ENCODE data around the gene RGSL1. TPM values are rescaled to one million over a fixed set of nuclear protein-coding genes. Genes with fewer than 3 reads are reported as not detected.

Gene RGSL1
- total RNA-seq, 1 donor from 2014 or later, result not detected

DNA sequence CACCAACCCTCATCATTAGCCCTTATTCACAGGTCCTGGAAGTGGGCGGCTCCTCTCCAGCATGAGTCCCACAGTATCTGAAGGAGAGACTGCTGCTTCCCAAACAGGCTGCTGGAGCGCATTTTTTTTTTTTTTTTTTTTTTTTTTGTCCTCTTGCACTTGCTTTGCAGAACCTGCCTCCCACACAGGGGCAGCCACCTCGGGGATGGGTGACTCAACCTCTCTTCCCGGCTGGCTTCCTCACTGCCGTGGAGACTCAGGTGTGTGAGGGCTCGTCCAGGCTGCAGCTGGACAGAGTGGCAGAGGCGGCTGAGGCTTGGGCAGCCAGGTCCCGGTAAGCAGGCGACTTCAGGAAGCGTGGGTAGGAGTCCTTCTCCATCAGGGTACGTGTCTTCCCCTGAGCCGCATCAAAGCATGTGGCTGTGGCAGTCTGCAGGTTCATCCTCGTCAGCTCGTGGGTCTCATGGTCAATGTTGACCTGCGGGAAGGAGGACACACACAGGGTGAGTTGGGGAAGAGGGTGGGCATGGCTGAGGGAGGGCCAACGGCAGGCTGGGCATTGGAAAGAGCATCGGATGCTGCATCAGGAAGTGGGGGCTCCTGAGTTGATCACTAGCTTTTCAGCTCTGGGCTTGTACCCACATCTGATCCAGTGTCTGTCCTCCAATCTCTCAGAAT lies 150.2 kb downstream of the RGSL1 start:
- no peak for DNase-seq
- Histone ChIP-seq H3K36me3 (no peaks in the 10 kb centered on the region), H3K4me1 (peaks cover 68% of the 10 kb centered on the region), H3K27me3 (ENCODE audit: low read depth) (no peaks in the 10 kb centered on the region), H3K4me3 (peak overlapping the region; percentile 73), H3K27ac (replicated peaks) (peak overlapping the region; percentile 30), H3K9me3 (replicated peaks) (no peaks in the 10 kb centered on the region)
- intact Hi-C loops (cut with micrococcal nuclease), result loop anchor here (2.0 kb wide), 1 partner anchor 185 kb away; no protein-coding TSS in a partner anchor
- TF ChIP-seq, protein P1, sequence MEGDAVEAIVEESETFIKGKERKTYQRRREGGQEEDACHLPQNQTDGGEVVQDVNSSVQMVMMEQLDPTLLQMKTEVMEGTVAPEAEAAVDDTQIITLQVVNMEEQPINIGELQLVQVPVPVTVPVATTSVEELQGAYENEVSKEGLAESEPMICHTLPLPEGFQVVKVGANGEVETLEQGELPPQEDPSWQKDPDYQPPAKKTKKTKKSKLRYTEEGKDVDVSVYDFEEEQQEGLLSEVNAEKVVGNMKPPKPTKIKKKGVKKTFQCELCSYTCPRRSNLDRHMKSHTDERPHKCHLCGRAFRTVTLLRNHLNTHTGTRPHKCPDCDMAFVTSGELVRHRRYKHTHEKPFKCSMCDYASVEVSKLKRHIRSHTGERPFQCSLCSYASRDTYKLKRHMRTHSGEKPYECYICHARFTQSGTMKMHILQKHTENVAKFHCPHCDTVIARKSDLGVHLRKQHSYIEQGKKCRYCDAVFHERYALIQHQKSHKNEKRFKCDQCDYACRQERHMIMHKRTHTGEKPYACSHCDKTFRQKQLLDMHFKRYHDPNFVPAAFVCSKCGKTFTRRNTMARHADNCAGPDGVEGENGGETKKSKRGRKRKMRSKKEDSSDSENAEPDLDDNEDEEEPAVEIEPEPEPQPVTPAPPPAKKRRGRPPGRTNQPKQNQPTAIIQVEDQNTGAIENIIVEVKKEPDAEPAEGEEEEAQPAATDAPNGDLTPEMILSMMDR (IDR thresholded peaks at IDR 0.05; ENCODE audit: borderline replicate concordance), result no peak

DNA sequence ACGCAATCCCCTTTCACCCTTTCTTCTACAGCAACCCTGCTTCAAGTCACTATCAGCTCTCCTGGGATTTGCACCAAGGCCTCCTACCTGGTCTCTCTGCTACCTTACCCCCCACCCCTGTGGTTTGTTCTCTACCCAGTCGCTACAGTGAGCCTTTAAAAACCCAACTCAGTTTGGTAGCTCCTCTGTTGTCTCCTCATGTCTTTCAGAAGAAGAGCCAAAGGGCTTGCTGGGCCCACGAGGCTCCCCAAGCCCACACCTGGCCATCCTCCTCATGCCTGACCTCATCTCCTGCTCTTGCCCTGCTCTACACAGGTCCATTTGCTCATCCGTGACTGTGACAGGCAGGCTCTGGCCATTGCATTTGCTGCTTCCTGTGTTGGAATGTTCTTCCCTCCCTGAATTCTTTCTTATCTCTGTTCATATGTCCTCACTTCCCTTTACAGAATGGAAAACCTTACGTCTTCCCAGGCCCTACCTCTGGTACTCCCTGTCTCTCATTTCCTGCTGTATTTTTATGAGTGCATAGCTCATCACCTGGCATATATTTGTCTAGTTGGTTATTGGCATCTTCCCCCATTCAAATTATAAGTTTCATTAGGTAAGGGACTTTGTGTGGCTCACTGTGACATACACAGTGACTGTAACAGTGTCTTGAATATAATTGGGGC lies 150.9 kb downstream of the RGSL1 start:
- intact Hi-C loops (cut with micrococcal nuclease), result loop anchor here (2.0 kb wide), 1 partner anchor 184 kb away; no protein-coding TSS in a partner anchor
- DNase-seq, result no peak
- H3K4me3 ChIP-seq, result peak overlapping the region; percentile 73
- H3K9me3 ChIP-seq (replicated peaks), result no peaks in the 10 kb centered on the region
- H3K4me1 ChIP-seq, result peaks cover 65% of the 10 kb centered on the region
- H3K27me3 ChIP-seq (ENCODE audit: low read depth), result no peaks in the 10 kb centered on the region
- peak overlapping the region; percentile 30 for H3K27ac ChIP-seq (replicated peaks)
- TF ChIP-seq, protein P1 (IDR thresholded peaks at IDR 0.05; ENCODE audit: borderline replicate concordance), result no peak
- H3K36me3 ChIP-seq, result no peaks in the 10 kb centered on the region

DNA sequence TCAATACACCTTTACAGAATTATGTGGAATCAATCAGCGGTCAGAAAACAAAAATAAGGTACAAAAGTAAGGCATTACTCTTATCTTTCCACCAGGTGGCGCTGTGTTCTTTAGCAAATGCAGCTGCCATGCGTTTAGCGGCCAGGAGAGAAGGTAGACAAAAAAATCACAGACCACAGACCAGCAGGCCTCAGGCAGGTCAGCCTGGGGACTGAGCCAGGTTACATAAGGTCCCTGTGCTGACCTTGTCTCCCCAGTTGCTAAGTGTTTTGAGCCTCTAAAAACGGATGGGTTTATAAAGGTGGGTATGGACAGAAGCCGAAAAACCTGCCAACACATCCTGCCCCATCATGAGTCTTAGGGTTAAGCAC lies 151.5 kb downstream of the RGSL1 start:
- TF ChIP-seq, protein P1 (IDR thresholded peaks at IDR 0.05; ENCODE audit: borderline replicate concordance), result peak; percentile 83
- DNase-seq, result peak; percentile 45
- no peaks in the 10 kb centered on the region for H3K27me3 ChIP-seq (ENCODE audit: low read depth)
- H3K9me3 ChIP-seq (replicated peaks), result no peaks in the 10 kb centered on the region
- H3K4me1 ChIP-seq, result peaks cover 63% of the 10 kb centered on the region
- H3K27ac ChIP-seq (replicated peaks), result peak overlapping the region; percentile 69
- H3K36me3 ChIP-seq, result no peaks in the 10 kb centered on the region
- H3K4me3 ChIP-seq, result peak overlapping the region; percentile 73
- intact Hi-C loops (cut with micrococcal nuclease), result loop anchor here (2.0 kb wide), 1 partner anchor 183 kb away; no protein-coding TSS in a partner anchor

GRCh38 chr1:182601913-182602312 lies 152.0 kb downstream of the RGSL1 start:
- Histone ChIP-seq H3K27ac (replicated peaks) (peak overlapping the region; percentile 69), H3K36me3 (no peaks in the 10 kb centered on the region), H3K9me3 (replicated peaks) (no peaks in the 10 kb centered on the region), H3K4me3 (peak overlapping the region; percentile 73), H3K27me3 (ENCODE audit: low read depth) (no peaks in the 10 kb centered on the region), H3K4me1 (peaks cover 63% of the 10 kb centered on the region)
- intact Hi-C loops (cut with micrococcal nuclease), result loop anchor here (2.0 kb wide), 1 partner anchor 183 kb away; no protein-coding TSS in a partner anchor
- DNase-seq, result no peak
- TF ChIP-seq, protein P1 (IDR thresholded peaks at IDR 0.05; ENCODE audit: borderline replicate concordance), result no peak

GRCh38 chr1:182602935-182603645 lies 153.1 kb downstream of the RGSL1 start:
- peak overlapping the region; percentile 73 for H3K4me3 ChIP-seq
- intact Hi-C loops (cut with micrococcal nuclease), result no loop called here
- H3K27me3 ChIP-seq (ENCODE audit: low read depth), result no peaks in the 10 kb centered on the region
- peak overlapping the region; percentile 69 for H3K27ac ChIP-seq (replicated peaks)
- H3K36me3 ChIP-seq, result no peaks in the 10 kb centered on the region
- TF ChIP-seq, protein P1 (IDR thresholded peaks at IDR 0.05; ENCODE audit: borderline replicate concordance), result no peak
- H3K4me1 ChIP-seq, result peaks cover 63% of the 10 kb centered on the region
- H3K9me3 ChIP-seq (replicated peaks), result no peaks in the 10 kb centered on the region
- no peak for DNase-seq

All from left ventricle myocardium inferior (tissue), 1 donor.